HG03575 (cell line): Measurements from ENCODE around the gene ZNF229.
"Not testable (repeated sequence)": the region's sequence is repeated elsewhere in the genome, so short reads cannot be mapped to it uniquely, and the experiment has no call there.

Experiments used
- ATAC-seq: cut with Tn5 transposase; IDR thresholded peaks from one replicate; pipeline ENCODE4 v1.9.1; 2021; ENCODE audit not compliant: unreplicated experiment, insufficient number of reproducible peaks, low FRiP score; ENCODE audit errors: extremely low read depth

ZNF229 gene

DNA sequence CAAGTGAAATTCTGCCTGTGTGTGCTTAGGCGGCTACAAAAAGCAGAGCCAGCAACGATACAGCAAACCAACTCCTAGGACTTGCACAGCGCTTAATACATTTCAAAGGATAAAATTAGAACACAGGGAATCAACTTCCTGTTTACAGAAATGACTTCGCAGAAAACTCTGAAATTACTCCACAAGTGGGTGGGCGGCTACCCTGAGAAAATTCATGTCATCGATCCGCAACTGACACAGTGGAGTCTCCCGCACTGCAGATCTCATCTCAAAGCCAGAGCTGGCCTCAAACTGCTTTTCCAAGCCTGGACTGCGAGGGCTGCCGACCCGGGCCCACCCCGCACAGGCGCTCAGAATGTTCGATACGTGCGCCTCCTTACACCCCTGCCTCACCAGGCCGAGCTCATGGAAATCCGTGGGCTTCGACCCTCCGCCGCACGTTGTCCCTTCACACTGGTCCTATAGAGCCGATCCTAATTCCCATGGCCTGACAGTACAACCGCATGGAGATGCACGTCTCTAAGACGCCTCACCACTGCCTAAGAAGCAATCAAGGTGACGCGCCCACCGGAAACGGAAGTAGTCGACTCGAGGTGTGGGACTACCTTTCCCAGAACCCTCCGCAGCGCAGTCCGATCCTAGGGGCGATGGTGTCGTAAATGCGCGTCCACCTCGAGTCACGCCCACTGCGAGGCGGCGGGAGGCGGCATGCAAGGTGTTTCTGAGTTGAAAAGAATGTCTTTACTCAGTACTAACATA lies at the start of gene ZNF229:
Gene ZNF229 (minus strand): TSS at position 557 of the 759 bp plus-strand sequence. CDS start 5,625 bp downstream, outside the sequence.
- no peak for ATAC-seq

DNA sequence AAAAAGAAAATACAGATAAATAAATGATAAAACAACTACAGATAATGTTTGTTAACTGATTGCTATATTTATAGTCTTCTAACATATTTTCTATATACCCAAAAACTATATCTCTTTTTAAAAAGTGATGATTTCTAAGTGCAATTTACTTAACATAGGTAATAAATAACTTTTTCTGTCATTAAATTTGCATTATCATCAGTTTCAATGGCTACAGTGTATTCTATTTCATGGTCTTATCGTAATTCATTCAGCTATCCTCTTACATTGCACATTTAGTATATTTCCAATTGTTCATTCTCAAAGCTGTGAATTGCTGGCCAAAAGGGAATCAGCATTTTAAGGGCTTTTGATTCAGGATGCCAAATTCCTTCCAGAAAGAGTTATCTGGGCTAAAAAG lies 48.4 kb upstream of the ZNF229 start:
- ATAC-seq, result no peak

DNA sequence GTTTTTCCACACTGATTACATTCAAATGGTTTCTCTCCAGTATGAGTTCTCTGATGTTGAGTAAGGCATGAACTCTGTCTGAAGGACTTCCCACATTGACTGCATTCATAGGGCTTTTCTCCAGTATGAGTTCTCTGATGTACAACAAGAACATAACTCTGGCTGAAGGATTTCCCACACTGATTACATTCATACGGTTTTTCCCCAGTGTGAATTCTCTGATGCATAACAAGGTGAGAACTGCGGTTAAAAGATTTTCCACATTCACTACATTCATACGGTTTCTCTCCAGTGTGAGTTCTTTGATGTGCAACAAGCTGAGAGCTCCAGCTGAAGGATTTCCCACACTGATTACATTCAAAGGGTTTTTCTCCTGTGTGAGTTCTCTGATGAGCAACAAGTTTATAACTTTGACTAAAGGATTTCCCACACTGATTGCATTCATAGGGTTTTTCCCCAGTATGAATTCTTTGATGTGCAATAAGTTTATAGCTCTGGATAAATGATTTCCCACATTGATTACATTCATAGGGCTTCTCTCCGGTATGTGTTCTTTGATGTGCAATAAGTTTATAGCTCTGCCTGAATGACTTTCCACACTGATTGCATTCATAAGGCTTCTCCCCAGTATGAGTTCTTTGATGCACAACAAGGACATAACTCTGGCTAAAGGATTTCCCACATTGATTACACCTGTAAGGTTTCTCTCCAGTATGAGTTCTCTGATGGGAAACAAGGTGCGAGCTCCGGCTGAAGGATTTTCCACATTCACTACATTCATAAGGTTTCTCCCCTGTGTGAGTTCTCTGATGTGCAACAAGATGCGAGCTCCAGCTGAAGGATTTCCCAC lies 28.5 kb upstream of the ZNF229 start:
- ATAC-seq, result no peak

DNA sequence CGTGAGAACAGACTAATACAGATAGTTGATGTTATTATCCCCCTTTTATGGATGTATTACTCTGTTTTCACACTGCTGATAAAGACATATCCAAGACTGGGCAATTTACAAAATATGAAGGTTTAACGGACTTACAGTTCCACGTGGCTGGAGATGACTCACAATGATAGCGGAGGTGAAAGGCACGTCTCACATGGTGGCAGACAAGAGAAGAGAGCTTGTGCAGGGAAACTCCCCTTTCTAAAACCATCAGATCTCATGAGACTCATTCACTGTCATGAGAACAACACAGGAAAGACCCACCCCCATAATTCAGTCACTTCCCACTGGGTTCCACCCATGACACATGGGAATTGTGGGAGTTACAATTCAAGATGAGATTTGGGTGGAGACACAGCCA lies 20.5 kb upstream of the ZNF229 start:
- not testable (repeated sequence) for ATAC-seq

DNA sequence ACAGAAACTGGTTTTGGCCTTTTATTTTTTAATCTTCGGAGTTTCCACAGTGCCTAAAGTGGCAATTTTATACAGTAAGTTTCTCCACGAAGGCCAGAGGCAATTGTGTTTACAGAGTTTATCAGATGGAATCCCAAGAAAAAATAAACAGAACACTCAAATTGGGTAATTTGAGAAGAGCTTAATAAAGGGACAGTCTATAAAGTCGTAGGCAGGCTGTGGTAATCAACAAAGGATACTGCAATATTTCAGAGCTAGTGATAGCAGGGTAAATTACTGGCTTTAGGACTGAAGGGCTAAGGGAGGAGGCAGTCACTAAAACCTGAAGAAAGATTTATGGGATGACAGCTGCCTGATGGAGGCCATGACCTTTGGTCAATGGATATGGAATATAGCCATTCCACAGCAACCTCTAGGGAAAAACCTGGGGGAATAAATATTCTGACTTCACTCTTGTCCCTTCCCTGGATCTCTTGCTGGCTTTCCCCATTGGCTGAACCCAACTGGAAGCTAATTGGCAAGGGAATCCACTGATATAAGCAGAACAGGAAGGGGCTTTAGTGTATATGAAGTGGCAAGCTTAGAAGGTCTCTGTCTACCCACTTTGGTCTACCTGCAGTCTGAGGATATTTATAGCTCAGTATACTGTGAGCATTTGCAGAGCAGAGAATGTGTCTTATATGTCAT lies 14.5 kb upstream of the ZNF229 start:
- ATAC-seq, result not testable (repeated sequence)

DNA sequence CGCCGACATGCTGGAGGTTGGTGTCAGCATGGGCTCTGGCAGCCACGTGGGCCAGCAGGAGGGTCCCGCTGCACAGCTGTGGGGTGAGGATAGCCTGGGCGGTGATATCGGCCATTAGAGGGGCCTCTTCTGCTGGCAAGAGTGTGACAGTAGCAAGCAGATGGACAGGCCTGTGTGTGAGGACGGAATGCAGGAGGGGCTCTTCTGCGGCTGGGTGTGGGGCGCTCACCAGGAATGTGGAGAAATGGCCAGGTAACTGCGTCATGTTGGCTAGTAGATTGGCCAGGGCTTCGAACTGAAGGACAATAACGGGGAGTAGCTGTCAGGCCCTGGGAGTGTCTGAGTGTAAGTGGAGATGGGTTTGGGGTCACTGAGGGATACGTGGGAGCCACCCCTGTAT lies 7.7 kb upstream of the ZNF229 start:
- not testable (repeated sequence) for ATAC-seq

DNA sequence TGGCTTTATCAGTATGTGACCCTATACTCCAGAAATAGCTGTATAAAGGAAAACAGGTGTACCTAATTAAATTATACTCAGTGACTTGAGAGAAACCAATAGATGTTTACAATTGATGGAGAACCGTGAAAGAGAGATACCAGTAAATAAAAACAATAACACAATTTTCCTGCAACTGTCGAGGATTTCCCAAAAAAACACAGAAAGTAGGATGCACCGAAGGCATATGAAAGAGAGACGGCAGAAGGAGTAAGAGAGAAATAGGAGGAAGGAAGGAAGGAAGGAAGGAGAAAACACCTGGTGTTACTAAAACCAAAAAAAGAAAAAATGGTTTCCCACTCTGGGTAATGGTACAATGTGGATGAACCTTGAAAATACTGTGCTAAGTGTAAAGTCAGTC lies 6.8 kb upstream of the ZNF229 start:
- no peak for ATAC-seq

DNA sequence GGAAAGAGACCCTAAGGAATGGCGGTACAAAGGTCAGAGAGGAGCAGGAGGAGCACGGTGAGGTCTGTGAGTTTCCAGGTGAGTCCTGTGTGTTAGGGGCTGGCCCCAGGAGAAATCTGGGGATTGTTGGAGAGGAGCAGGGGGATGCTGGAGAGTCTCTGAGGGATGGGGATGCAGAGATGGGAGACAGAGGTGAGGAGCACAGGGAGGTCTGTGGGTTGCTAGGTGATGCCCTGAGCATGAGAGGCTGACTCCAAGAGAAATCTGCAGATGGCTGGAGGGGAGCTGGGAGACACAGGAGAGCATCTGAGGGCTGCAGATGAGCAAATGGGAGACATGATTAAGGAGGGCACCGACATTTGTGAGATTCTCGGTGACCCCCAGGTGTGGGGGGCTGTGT lies 4.1 kb upstream of the ZNF229 start:
- ATAC-seq, result no peak

DNA sequence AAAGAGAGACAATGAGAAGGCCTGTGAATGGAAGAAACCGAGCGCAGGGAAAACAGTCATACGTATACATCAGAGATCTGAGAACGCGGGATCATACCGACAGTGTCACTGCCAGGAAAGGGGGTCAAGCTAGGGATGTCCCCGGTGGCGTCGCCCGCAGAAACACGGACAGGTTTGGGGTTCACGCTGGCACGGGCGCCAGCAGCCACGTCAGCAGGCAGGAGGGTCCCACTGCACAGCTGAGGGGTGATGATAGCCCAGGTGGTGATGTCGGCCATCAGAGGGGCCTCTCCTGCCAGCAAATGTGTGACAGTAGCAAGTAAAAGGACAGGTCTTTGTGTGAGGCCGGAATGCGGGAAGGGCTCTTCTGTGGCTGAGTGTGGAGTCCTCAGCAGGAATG lies 3.4 kb upstream of the ZNF229 start:
- no peak for ATAC-seq

DNA sequence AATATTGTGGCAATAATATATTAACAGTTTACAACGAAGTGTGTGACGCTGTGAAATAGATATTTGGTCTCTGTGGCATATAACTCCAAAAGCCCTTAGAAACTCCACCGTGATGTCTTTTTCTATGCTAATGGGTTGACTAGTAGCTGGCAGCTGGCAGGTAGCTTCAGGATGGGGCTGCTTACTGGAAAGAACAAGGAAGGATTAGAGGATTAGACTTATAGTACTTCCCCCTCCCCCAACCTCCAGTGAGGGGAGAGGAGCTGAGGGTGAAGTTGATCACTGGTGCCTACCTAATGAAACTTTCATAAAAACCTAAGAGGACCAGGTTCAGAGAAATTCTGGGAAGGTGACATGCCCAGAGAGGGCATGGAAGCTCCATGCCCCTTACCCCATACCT lies 9.8 kb downstream of the ZNF229 start:
- no peak for ATAC-seq

DNA sequence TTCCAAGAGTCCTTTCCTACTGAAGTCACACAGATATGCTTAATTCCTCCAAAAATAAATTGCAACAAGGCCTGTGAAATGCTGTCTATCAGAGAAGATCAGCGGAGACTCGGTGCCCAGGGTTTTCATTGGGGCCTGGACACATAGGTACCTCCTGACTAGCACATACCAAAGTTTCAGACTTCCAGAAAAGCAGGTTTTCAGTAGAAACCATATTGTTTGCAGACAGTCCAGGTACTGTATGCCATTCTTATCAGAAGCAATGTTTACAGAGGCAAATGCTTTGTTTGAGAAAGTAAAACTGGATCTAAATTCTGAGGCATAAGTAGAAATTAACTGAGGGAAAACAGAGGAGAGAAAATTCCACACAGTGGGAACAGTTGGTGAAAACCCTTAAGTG lies 12.8 kb downstream of the ZNF229 start:
- ATAC-seq, result no peak

DNA sequence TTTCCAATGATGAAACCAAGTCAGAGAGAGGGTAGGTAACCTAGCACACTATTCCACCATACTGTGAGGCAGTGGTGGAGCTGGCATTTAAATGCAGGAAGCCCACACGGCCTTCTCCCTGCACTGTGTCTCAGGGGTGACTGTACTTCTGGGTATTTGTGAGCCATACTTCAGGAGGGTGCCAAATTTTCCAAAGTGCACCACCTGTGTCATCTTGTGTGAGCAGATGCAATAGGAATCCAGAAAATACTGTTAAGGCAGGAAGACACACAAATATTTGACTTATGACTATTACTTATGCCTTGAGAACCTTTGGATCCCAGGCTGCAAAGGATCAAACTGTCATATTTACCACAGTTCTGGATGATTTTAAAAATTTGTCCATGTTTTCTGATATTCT lies 17.3 kb downstream of the ZNF229 start:
- ATAC-seq, result no peak

DNA sequence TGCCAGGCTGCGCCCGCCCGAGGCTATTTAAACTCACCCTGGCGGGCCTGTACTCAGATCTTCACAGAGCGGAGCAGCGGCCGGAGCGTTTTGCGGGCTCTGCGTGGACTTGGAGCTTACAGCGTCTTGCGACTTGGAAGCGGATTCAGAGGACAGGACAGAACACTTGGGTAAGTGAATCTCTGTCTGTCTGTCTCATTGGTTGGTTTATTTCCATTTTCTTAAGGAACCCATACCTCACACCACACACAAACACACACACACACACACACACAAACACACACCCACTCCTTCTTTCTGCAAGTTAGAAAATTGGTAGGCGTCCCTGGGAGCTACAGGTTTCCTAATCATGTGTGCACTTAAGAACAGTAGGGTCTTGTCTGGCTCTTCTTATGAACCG lies 32.7 kb downstream of the ZNF229 start:
- ATAC-seq, result not testable (repeated sequence)

DNA sequence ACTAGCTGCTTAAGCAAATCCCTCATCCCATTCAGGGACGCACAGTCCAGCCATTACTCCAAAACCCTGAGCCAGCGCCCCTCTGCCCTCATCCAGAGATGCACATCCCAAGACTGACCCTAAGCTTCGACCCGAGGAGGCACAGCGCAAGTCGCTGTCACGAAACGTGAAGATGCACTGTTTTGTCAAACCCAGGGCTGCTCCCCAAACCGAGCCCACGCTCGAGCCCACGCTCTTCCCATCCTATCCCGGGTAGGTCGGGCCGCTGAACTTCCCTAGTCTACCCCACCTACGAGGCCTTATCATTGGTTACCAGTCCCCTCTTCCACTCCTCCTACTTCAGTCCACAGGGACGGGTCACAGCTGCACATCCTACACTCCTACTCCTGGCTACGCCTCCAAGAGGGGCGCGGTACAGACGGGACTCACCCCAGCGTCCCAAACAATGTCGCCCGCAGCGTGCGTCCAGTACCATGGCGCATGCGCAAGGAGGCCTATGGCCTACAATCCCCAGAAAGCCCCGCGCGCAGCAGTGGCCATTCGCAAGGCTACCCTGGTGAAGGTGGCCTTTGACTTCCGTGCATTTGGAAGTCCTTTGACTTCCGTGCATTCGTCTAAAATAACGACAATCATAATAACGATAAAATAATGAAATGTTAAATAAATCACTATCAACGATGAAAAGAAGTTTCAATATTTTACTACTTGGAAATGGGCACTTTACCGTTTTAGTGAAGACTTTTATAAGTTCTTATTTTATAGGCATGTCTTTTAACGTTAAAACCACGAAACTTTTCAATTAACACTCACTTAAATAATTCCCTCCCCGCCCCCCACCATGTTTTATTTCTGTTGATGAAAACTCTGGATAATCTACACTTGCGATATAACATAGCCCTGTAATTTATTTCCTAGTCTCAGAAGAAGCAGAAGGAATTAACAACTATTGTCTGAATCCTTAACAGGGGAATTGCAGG lies 46.8 kb downstream of the ZNF229 start, which contains the start of gene ZNF285:
Gene ZNF285 (minus strand): TSS at position 470 of the 977 bp plus-strand sequence. CDS start 4,395 bp downstream, outside the sequence.
- ATAC-seq, result no peak

DNA sequence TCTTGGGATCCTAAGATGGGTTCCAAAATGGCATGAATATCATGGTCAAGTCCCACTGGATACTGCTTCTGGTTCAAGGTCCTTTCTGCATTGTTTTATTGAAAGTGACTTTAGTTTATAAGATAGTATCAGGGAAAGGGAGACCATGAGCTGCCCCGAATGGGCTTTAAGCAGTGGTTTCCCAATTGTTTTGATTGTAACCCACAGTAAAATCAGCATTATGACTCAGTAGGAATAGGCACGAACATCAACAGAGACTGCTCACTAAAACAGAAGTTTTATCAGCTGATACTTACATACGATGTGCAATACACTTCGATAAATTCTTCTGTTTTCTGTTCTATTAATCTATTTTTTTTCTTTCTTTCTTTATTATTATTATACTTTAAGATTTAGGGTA lies 59.0 kb downstream of the ZNF229 start:
- ATAC-seq, result not testable (repeated sequence)
